GM18520 (cell line): ENCODE results near the gene TLCD3B.
A peak's percentile ranks its signal among the peaks of the same experiment; 100 is the strongest.

Experiments used
- ATAC-seq: cut with Tn5 transposase; IDR thresholded peaks from one replicate; pipeline ENCODE4 v1.9.1; 2021; ENCODE audit not compliant: unreplicated experiment

TLCD3B gene, protein sequence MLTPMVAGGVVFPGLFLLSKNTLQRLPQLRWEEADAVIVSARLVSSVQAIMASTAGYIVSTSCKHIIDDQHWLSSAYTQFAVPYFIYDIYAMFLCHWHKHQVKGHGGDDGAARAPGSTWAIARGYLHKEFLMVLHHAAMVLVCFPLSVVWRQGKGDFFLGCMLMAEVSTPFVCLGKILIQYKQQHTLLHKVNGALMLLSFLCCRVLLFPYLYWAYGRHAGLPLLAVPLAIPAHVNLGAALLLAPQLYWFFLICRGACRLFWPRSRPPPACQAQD

DNA sequence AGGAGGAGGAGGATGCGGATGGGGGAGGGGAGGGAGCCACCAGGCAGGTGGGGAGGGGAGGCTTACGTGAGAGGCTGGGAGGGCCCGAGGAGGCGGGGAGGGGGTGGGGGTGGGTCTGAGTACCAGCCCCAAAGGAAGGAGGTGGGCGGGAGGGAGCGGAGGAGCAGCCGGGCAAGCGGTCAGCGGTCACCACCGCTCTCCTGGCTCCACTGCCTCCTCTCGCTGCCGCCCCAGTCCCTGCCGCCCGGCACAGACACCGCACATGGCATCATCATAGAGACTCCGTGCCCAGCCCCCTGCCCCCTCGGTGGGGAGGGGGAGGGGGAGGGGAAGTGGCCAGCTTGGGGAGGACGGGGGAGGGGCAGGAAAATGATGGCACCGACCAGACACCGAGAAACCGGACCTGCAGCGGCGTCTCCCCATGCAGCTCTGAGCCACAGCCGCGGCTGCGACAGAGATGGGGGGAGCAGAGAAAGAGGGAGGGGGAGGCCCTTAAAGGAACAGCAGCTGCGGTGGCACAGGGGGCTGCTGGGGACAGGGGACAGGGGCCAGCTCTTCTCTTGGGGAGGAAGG is at the start of gene TLCD3B:
Gene TLCD3B, minus strand, starts transcription at position 431 of the 573 bp plus-strand sequence. CDS start 744 bp downstream, outside the sequence.
- no peak for ATAC-seq

DNA sequence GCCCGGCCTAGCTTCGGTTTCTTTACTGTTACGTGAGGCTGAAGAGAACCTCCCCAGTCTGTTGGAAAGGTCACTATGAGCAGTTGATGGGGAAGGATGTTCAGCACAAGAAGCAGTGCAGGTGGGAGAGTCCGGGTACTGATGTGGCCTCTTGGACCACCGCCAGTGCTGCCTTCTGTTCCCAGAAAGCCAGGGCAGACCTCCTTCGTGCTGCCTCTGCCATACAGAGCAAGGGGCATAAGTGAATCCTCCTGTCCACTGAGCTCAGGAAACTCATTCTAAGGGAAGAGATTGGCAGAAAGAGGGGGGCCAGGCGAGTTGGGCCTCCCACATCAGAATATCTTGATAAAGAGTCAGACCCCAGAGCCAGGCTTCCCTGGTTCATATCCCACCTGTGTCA is 48.4 kb upstream of the TLCD3B start:
- ATAC-seq = no peak

DNA sequence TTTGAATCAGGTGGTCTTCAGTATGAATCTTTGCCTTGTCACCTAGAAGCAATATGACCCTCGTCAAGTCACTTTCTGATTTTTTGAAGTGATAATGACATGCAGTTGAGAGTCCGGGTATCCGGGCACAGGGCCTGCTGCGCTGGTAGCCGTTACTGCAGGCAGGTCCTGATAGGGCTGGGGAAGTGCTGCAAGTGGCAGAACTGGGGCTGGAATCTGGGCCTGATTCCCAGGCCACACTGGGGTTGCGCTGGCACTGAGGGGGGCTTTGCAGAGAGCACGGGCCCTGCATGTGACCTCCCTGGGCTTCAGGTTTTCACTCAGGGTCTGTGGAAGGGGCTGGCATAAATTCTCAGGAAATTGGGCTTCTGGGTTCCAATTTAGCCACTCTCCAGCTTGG is 47.7 kb upstream of the TLCD3B start:
- no peak for ATAC-seq

DNA sequence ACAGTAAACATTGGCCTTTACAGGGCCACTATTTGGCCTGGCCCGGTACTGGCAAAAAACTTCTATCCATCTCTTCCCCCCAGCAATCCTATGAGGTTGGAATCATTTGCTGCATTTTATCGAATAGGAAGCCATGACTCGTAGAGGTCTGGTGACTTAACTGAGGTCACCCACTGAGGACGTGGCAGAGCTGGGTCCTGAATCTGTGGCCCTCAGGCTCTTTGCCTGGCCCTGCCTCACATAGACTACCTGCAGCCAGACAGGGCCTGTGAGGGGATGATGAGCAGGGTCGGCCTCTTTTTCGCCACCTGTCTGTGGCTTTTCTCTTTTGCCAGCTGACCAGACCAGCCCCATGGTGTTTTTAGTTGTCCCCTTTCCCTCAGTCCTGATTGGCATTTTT is 46.6 kb upstream of the TLCD3B start:
- ATAC-seq = no peak

DNA sequence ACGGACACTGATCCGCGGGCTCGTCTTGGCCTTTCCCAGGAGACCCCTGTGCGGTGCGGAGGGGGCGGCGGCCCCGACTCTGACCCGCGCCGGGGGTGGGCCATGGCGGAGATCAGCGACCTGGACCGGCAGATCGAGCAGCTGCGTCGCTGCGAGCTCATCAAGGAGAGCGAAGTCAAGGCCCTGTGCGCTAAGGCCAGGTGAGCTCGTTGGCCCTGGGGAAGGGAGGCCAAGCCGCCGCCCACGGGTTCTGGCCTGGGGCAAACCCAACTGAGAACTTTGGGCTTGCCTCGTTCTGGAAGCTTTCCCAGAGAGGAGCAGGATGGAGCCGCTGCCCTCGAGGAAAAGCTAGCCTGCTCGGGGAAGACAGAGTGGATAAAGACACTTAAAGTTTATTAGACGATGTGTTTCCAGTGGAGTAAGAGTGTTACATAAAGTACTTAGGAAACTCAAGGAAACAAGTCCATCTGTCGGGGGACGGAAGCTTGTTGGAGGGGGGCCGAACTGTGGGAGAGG is 45.3 kb upstream of the TLCD3B start:
- no peak for ATAC-seq

DNA sequence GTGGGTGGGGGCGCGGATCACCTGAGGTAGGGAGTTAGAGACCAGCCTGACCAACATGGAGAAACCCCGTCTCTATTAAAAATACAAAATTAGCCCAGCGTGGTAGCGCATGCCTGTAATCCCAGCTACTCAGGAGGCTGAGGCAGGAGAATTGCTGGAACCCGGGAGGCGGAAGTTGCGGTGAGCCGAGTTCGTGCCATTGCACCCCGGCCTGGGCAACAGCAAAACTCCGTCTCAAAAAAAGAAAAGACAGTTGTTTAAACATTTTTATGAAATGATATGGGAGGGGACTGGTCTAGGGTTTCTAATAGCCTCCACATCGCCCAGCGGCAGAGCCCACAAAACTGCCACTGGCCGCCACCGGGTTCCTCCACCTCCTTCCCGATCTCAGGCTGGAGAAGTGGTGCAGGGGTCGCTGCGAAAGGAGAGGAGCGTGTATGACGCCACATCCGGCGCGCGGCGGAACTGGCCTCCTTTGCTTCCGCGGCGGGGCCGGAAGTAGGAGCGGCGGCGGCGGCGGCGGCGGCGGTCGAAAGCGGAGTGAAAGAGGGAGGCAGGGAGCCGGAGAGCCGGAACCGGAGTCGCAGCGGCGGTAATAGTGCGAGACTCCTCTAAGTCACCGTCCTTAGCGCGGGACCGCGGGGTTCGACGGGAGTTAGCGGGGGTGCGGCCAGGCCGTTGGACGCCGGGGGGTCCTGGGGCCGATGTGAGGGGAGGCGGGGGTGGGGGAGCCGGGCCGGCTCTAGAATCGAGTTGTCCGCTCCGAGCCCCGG is 44.6 kb upstream of the TLCD3B start, which contains the start of gene PPP4C:
Gene PPP4C, plus strand, starts transcription at position 492 of the 773 bp plus-strand sequence. CDS start 384 bp downstream, outside the sequence.
- peak; percentile 73 for ATAC-seq

DNA sequence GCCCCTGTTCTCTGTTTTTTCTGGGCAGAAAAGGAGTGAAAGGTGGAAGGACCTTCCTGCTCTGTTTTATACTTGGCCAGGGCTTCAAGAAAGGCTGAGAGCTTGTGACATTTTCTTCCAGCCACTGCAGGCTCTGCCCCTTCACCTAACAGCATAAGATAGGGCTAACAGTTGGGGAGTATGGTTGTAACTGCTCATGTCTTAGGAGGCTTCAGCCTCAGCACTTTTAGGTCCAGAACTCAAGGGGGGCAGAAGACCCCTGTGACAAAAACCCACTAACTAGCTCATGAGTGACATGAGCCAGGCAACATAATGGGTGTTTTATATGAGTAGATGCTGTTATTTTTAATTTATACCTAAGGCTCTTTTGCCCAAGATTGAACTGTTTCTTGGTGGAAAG is 39.4 kb upstream of the TLCD3B start:
- no peak for ATAC-seq

DNA sequence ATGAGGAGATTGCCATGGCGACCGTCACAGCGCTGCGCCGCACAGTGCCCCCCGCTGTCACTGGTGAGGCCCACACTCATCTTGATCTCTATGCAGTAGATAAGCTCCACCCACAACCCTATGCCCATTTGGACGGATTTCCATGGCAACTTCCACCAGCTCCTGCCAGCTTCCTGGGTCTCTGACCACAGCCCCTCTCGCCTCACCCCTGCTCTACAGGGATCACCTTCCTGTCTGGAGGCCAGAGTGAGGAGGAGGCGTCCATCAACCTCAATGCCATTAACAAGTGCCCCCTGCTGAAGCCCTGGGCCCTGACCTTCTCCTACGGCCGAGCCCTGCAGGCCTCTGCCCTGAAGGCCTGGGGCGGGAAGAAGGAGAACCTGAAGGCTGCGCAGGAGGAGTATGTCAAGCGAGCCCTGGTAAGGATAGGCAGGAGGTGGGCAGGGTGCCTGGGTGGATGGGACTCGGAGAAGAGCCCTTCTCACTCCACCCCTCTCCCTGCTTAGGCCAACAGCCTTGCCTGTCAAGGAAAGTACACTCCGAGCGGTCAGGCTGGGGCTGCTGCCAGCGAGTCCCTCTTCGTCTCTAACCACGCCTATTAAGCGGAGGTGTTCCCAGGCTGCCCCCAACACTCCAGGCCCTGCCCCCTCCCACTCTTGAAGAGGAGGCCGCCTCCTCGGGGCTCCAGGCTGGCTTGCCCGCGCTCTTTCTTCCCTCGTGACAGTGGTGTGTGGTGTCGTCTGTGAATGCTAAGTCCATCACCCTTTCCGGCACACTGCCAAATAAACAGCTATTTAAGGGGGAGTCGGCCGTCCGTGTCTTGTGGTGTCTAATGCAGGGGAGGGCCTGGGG is 38.8 kb upstream of the TLCD3B start:
- no peak for ATAC-seq

DNA sequence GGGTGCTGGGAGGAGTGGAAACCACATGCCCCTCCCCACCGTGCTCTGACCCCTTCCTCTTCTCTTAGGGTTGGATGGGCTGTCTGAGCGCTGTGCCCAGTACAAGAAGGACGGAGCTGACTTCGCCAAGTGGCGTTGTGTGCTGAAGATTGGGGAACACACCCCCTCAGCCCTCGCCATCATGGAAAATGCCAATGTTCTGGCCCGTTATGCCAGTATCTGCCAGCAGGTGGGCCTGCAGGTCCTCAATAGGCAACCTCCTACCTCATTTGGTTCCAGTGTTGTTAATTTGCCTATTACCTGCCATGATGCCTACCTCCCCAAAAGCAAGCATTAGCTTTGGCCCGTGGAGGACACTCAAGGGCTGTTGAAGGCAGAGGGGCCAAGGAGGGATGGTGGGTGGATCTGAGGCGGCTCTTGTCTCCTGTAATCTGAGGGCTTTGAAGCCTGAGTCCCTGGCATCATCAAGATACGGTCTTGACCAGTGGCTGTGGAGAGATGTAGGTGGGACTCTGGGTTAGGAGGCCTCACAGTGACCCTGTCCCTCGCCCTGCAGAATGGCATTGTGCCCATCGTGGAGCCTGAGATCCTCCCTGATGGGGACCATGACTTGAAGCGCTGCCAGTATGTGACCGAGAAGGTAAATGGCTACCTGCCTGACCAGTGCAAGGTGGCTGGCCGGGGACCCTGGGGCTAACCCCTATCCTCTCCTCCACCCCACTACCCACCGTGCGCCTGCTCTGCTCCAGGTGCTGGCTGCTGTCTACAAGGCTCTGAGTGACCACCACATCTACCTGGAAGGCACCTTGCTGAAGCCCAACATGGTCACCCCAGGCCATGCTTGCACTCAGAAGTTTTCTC is 37.9 kb upstream of the TLCD3B start:
- ATAC-seq = no peak

DNA sequence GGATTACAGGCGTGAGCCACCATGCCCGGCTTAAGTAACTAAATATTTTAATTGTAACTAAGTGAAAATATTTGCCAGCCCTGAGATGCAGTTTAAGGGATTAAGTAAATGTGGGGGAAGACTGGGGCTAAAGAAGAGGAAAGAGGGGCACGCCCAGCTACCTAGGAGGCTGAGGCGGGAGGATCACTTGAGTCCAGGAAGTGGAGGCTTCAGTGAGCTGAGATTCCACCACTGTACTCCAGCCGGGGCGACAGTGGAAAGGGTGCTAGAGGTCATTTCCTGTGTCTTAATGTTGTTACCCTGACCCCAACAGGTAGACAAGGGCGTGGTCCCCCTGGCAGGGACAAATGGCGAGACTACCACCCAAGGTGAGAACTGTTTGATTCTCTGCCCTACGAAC is 37.3 kb upstream of the TLCD3B start:
- no peak for ATAC-seq

DNA sequence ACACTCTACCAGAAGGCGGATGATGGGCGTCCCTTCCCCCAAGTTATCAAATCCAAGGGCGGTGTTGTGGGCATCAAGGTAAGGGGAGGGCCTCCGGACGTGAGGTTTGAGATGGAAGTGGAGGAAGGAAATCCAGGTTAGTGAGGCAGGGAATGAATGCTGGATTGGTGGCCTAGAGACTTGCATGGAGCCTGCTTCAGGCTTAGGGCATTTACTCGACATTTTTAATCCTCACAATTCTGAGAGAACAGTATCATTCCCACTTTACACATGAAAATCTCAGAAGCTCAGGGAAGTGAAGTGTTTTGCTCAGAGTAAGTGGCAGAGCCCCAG is 36.5 kb upstream of the TLCD3B start:
- no peak for ATAC-seq

DNA sequence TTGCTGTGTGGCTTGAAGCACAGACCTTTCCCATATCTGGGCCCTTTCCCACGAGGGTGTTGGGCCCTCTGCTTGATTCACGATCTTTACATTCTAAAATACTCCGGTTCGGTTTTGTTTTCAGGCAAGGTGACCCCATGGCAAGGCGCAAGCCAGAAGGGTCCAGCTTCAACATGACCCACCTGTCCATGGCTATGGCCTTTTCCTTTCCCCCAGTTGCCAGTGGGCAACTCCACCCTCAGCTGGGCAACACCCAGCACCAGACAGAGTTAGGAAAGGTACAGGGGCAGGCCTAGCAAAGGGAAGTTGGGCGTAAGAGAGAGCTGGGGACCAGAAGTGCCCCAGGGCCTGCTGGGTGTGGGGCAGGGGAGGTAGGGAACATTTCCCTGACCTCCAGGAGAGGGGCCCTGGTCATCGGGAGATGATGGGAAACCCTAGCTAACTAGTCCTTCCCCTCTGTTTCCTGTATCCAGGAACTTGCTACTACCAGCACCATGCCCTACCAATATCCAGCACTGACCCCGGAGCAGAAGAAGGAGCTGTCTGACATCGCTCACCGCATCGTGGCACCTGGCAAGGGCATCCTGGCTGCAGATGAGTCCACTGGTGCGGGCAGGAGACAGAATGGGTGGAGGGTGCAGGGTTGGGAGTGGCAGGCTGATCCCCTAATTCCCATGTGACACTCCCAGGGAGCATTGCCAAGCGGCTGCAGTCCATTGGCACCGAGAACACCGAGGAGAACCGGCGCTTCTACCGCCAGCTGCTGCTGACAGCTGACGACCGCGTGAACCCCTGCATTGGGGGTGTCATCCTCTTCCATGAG is 35.9 kb upstream of the TLCD3B start:
- no peak for ATAC-seq

DNA sequence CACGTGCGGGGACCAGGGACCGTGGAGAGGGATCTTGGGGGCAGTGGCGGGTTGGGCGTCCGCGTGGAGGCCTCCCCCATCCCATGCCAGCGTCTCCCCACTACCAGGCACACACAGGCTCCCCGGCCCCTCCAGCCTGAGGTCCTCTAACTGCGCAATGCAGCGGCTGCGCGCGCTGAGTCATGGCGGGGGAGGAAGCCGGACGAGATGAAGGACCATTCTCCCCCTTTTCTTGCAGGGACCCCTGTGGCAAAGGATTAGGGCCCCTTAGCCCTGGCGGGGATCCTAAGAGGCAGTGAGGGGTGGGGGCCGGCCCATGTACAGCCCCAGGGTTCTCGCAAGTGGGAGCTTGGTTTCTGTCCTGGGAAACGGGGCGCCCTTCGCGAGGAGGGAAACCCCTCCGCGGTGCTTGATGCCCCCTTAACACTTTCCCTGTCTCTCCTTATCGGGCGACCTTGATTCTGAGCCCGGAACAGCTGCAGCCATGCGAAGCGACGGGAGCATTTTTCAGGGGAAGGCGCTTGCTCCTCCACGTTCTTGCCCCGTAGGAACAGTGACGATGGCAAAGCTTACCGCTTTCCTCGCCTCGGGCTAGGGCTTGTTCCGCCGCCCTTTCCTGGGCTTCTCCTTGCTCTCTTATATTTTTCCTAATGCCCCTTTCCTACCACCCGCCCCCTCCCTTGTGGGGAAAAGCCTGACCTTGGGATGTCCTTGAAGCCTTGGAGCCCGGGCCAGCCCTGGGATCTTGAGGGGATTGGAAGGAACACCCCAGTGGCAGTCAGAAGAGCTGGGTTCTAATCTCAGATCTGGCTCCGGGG is 35.1 kb upstream of the TLCD3B start:
- ATAC-seq = no peak

DNA sequence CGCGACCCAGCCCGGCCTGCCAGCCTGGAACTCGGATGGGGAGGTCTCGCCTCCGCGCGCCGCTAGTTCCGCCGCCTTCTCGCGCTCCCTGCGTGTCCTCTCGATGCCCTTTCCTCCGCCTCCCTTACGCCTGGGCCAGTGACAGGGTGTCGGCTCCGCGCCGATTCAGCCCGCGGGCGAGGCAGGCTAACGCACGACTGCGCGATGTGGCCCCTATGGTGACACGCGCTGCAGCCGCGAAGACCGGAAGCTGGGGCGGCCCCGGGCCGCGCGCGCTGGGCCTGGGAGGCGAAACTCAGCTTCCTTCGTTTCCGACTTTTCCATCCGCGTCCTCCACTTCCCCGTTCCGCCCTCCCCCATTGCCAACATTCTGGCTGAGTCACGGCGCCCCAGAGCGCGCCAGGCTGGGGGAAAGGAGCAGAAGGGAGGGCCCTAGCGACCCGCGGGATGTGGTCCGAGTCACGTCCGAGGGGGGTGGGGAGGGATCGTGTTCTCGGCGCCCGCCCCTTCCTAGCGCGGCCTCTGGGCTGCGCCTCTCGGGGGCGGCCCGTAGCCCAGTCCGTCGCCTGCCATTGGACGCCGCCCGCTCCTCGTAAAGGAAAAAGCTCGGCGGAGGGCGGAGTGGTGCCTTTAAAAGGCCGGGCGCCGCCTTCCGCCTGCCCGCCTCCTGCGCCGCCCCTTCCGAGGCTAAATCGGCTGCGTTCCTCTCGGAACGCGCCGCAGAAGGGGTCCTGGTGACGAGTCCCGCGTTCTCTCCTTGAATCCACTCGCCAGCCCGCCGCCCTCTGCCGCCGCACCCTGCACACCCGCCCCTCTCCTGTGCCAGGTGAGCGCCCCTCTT is 34.3 kb upstream of the TLCD3B start, which contains the start of gene ALDOA:
Gene ALDOA, plus strand, starts transcription at position 659 of the 841 bp plus-strand sequence. CDS start 1,138 bp downstream, outside the sequence.
- peak; percentile 75 for ATAC-seq

DNA sequence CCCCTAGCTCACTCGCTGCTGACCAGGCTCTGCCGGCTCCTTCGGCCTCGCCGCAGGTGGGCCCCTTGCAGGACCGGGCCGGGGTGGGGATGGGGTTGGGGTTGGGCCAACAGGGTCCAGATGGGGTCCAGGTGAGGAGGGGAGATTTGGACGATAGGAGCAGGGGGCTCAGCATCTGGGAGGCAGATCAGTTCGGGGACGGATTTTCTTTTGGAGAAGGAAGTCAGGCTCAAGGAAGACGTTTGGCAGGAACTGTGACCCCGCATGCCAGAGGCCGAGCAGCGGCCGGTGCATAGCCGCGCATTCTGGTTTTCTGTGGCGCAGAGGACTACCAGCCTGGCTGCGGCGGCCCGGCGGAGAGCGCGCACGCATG is 33.6 kb upstream of the TLCD3B start:
- ATAC-seq = no peak

DNA sequence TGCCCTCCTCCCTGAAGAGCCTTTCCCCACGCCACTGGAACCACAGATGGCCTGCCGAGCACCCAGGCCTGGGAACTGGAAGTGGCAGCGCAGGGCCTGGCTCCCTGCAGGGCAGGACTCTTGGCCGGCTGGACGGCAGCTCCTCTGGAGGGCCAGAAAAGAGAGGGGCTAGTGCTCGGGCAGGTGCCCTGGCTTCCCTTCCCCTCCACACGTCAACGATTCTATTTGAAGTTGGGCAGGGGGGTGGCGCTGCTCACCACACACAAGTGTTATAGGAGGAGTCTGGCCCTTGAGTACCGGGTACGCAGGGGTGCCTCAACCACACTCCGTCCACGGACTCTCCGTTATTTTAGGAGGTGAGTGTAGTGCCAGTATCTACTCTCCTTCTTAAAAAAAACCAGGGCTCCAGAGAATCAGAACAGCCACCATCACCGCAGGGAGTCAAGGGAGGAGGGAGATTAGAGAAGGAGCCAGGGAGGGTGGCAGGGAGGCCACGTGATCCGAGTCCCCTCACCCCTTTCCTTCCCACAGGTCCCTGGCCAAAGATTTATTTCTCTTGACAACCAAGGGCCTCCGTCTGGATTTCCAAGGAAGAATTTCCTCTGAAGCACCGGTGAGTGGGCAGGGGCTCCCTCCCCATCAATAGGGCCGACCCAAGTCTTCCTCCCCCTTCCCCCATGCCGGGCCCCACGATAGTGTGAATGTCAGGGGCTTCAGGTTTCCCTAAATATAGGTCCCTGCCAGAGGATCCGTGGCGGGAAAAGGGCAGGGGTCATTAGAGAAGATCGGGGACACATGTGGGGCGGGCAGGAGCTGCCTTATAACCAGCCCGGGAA is 33.0 kb upstream of the TLCD3B start:
- ATAC-seq = no peak
